ENCODE results near the gene PLSCR2.
"Not testable (repeated sequence)": the region's sequence is repeated elsewhere in the genome, so short reads cannot be mapped to it uniquely, and the experiment has no call there.

PLSCR2 gene

GRCh38 chr3:146446026-146446425, 23.3 kb downstream of the PLSCR2 start:
- Histone ChIP-seq H3K4me3 (ENCODE audit: low read depth, low read length) (no peak overlapping the region), H3K9me3 (no peaks in the 10 kb centered on the region), H3K27me3 (no peaks in the 10 kb centered on the region), H3K4me1 (no peaks in the 10 kb centered on the region), H3K36me3 (no peaks in the 10 kb centered on the region)
- DNase-seq: no peak
- no peak for TF ChIP-seq CTCF (IDR thresholded peaks at IDR 0.05; ENCODE audit: low read depth, low read length)

GRCh38 chr3:146440310-146440709, 29.1 kb downstream of the PLSCR2 start:
- not testable (repeated sequence) for H3K27me3 ChIP-seq; H3K4me1 ChIP-seq; H3K36me3 ChIP-seq; H3K9me3 ChIP-seq; H3K4me3 ChIP-seq (ENCODE audit: low read depth, low read length); DNase-seq

GRCh38 chr3:146432066-146432465, 37.3 kb downstream of the PLSCR2 start:
- Histone ChIP-seq H3K36me3 (no peaks in the 10 kb centered on the region), H3K9me3 (no peaks in the 10 kb centered on the region), H3K27me3 (no peaks in the 10 kb centered on the region), H3K4me1 (no peaks in the 10 kb centered on the region), H3K4me3 (ENCODE audit: low read depth, low read length) (no peak overlapping the region)
- TF ChIP-seq CTCF (IDR thresholded peaks at IDR 0.05; ENCODE audit: low read depth, low read length): no peak
- no peak for DNase-seq

- no peaks in the 10 kb centered on the region for H3K36me3 ChIP-seq
- DNase-seq: no peak
- H3K4me3 ChIP-seq (ENCODE audit: low read depth, low read length): no peak overlapping the region
- H3K4me1 ChIP-seq: no peaks in the 10 kb centered on the region
- no peaks in the 10 kb centered on the region for H3K9me3 ChIP-seq
- no peak for TF ChIP-seq CTCF (IDR thresholded peaks at IDR 0.05; ENCODE audit: low read depth, low read length)
- no peaks in the 10 kb centered on the region for H3K27me3 ChIP-seq
Measured at GRCh38 chr3:146431240-146431639, 38.1 kb downstream of the PLSCR2 start.

- H3K4me3 ChIP-seq (ENCODE audit: low read depth, low read length): no peak overlapping the region
- H3K9me3 ChIP-seq: no peaks in the 10 kb centered on the region
- H3K4me1 ChIP-seq: no peaks in the 10 kb centered on the region
- no peak for TF ChIP-seq CTCF (IDR thresholded peaks at IDR 0.05; ENCODE audit: low read depth, low read length)
- H3K36me3 ChIP-seq: no peaks in the 10 kb centered on the region
- DNase-seq: no peak
- no peaks in the 10 kb centered on the region for H3K27me3 ChIP-seq
Measured at GRCh38 chr3:146425341-146425740, 44.0 kb downstream of the PLSCR2 start.

- no peak overlapping the region for H3K4me3 ChIP-seq (ENCODE audit: low read depth, low read length)
- DNase-seq: no peak
- no peak for TF ChIP-seq CTCF (IDR thresholded peaks at IDR 0.05; ENCODE audit: low read depth, low read length)
- H3K4me1 ChIP-seq: no peaks in the 10 kb centered on the region
- H3K27me3 ChIP-seq: no peaks in the 10 kb centered on the region
- H3K36me3 ChIP-seq: no peaks in the 10 kb centered on the region
- H3K9me3 ChIP-seq: no peaks in the 10 kb centered on the region
Measured at GRCh38 chr3:146421819-146422759, 47.3 kb downstream of the PLSCR2 start.
